H9 (cell line): ENCODE results near the gene TIAM1. TPM values are rescaled to one million over a fixed set of nuclear protein-coding genes. Genes with fewer than 3 reads are reported as not detected.
A peak's percentile ranks its signal among the peaks of the same experiment; 100 is the strongest.

Experiments
- DNase-seq: peaks from one replicate; pipeline ENCODE4 v3.0.0-alpha.2; 2017
- H2AFZ ChIP-seq: one replicate; pipeline ENCODE4 v1.6.1; 2013; ENCODE audit warnings: mild to moderate bottlenecking, low read length, control low read depth, moderate library complexity
- H2AK5ac ChIP-seq: 2 replicates; pipeline ENCODE4 v1.6.1; 2013; ENCODE audit warnings: low read length, control low read depth, mixed read lengths; ENCODE audit not compliant: insufficient read length
- H2BK120ac ChIP-seq: one replicate; pipeline ENCODE4 v1.6.1; 2013; ENCODE audit warnings: low read depth, mild to moderate bottlenecking, low read length, control low read depth, inconsistent platforms; ENCODE audit not compliant: poor library complexity, severe bottlenecking
- H2BK12ac ChIP-seq: 2 replicates; pipeline ENCODE4 v1.6.1; 2013; ENCODE audit warnings: low read length, control low read depth, mixed read lengths, low read depth; ENCODE audit not compliant: insufficient read length
- H2BK15ac ChIP-seq: 2 replicates; pipeline ENCODE4 v1.6.1; 2013; ENCODE audit warnings: low read depth, low read length, control low read depth
- H2BK20ac ChIP-seq: one replicate; pipeline ENCODE4 v1.6.1; 2013; ENCODE audit warnings: low read depth, mild to moderate bottlenecking, low read length, control low read depth, inconsistent platforms; ENCODE audit not compliant: poor library complexity, severe bottlenecking
- H2BK5ac ChIP-seq: 2 replicates; pipeline ENCODE4 v1.6.1; 2013; ENCODE audit warnings: low read length, control low read depth, mixed read lengths; ENCODE audit not compliant: insufficient read length
- H3K14ac ChIP-seq: 2 replicates; pipeline ENCODE4 v1.6.1; 2013; ENCODE audit warnings: low read length, control low read depth; ENCODE audit not compliant: insufficient read depth
- H3K18ac ChIP-seq: 2 replicates; pipeline ENCODE4 v1.6.1; 2013; ENCODE audit warnings: low read depth, mild to moderate bottlenecking, mixed read lengths, low read length, control low read depth; ENCODE audit not compliant: insufficient read length
- H3K23ac ChIP-seq: 2 replicates; pipeline ENCODE4 v1.6.1; 2013; ENCODE audit warnings: low read length, control low read depth, mixed read lengths, low read depth; ENCODE audit not compliant: insufficient read length
- H3K23me2 ChIP-seq: 2 replicates; pipeline ENCODE4 v1.6.1; 2013; ENCODE audit warnings: low read depth, mild to moderate bottlenecking, mixed read lengths, low read length, control low read depth; ENCODE audit not compliant: insufficient read length, poor library complexity, severe bottlenecking
- H3K27ac ChIP-seq: 2 replicates; pipeline ENCODE4 v1.5.1; 2013; ENCODE audit warnings: low read length, control low read depth, mixed read lengths, low read depth; ENCODE audit not compliant: insufficient read length
- H3K27me3 ChIP-seq: 2 replicates; pipeline ENCODE4 v1.6.1; 2013; ENCODE audit warnings: low read length, control low read depth, inconsistent platforms; ENCODE audit not compliant: insufficient read depth
- H3K4ac ChIP-seq: 2 replicates; pipeline ENCODE4 v1.6.1; 2013; ENCODE audit warnings: low read depth, mild to moderate bottlenecking, control low read depth, inconsistent platforms, low read length, moderate library complexity
- H3K4me1 ChIP-seq: 2 replicates; pipeline ENCODE4 v1.6.1; 2013; ENCODE audit warnings: low read length, control low read depth, inconsistent platforms; ENCODE audit not compliant: insufficient read depth
- H3K4me2 ChIP-seq: 2 replicates; pipeline ENCODE4 v1.6.1; 2013; ENCODE audit warnings: low read length, control low read depth, mixed read lengths; ENCODE audit not compliant: insufficient read length, insufficient read depth
- H3K56ac ChIP-seq: 2 replicates; pipeline ENCODE4 v1.6.1; 2013; ENCODE audit warnings: low read depth, mild to moderate bottlenecking, mixed read lengths, low read length, control low read depth; ENCODE audit not compliant: insufficient read length
- H3K79me1 ChIP-seq: 2 replicates; pipeline ENCODE4 v1.6.1; 2013; ENCODE audit warnings: low read depth, mild to moderate bottlenecking, moderate library complexity, low read length, control low read depth, inconsistent platforms; ENCODE audit not compliant: insufficient read depth, poor library complexity, severe bottlenecking
- H3K79me2 ChIP-seq: 2 replicates; pipeline ENCODE4 v1.6.1; 2013; ENCODE audit warnings: low read length, control low read depth, inconsistent platforms; ENCODE audit not compliant: insufficient read depth
- H3K9ac ChIP-seq: 2 replicates; pipeline ENCODE4 v1.6.1; 2013; ENCODE audit warnings: low read length, control low read depth, mixed read lengths; ENCODE audit not compliant: insufficient read length; ENCODE audit errors: extremely low read depth
- H3K9me3 ChIP-seq: one replicate; pipeline ENCODE4 v1.6.1; 2013; ENCODE audit warnings: low read depth, low read length, inconsistent platforms; ENCODE audit not compliant: control insufficient read depth
- H3T11ph ChIP-seq: one replicate; pipeline ENCODE4 v1.6.1; 2013; ENCODE audit warnings: mild to moderate bottlenecking, low read length, control low read depth, inconsistent platforms
- H4K20me1 ChIP-seq: one replicate; pipeline ENCODE4 v1.6.1; 2013; ENCODE audit not compliant: control insufficient read depth, insufficient read length, insufficient read depth
- H4K5ac ChIP-seq: 2 replicates; pipeline ENCODE4 v1.6.1; 2013; ENCODE audit warnings: low read depth, mild to moderate bottlenecking, mixed read lengths, low read length, control low read depth; ENCODE audit not compliant: insufficient read length
- H4K8ac ChIP-seq: replicated peaks from 2 replicates; pipeline ENCODE4 v1.6.1; 2013; ENCODE audit warnings: low read length, control low read depth, mixed read lengths, low read depth; ENCODE audit not compliant: insufficient read length
- H4K91ac ChIP-seq: 2 replicates; pipeline ENCODE4 v1.6.1; 2013; ENCODE audit warnings: low read depth, mild to moderate bottlenecking, moderate library complexity, mixed read lengths, low read length, control low read depth; ENCODE audit not compliant: insufficient read length
- H3K27ac Mint-ChIP-seq, 3 experiments: 2 replicates in 2 of 3; 3 replicates in 1 of 3; pipeline ENCODE4 v1.8.0; 2020 to 2021; ENCODE audit warnings: mixed read lengths in 3 of 3, mild to moderate bottlenecking in 1 of 3, moderate library complexity in 1 of 3
- H3K27me3 Mint-ChIP-seq: 2 replicates; pipeline ENCODE4 v1.8.0; 2021; ENCODE audit warnings: low read depth, mild to moderate bottlenecking, moderate library complexity, mixed read lengths
- H3K36me3 Mint-ChIP-seq, 3 experiments: 2 replicates in 2 of 3; 3 replicates in 1 of 3; pipeline ENCODE4 v1.8.0; 2020 to 2021; ENCODE audit warnings: low read depth in 3 of 3, mixed read lengths in 3 of 3; ENCODE audit not compliant: insufficient read depth in 1 of 3
- H3K4me1 Mint-ChIP-seq, 2 experiments: 2 replicates each; pipeline ENCODE4 v1.8.0; 2020; ENCODE audit warnings: mixed read lengths in 2 of 2
- H3K4me3 Mint-ChIP-seq, 2 experiments: 2 replicates in 1 of 2; 3 replicates in 1 of 2; pipeline ENCODE4 v1.8.0; 2020 to 2021; ENCODE audit warnings: mild to moderate bottlenecking in 2 of 2, mixed read lengths in 2 of 2, moderate library complexity in 1 of 2
- H3K9me3 Mint-ChIP-seq, 2 experiments: 2 replicates in 1 of 2; 3 replicates in 1 of 2; pipeline ENCODE4 v1.8.0; 2020; ENCODE audit warnings: mild to moderate bottlenecking in 2 of 2, mixed read lengths in 2 of 2, moderate library complexity in 1 of 2
- WGBS: extraction: QIAGEN DNeasy Blood & Tissue Kit; methylation state at CpG from one replicate; pipeline ENCODE4 v1.1.7; 2013; ENCODE audit warnings: missing lambda C conversion rate, low lambda C conversion rate, mixed read lengths; ENCODE audit not compliant: insufficient read length; ENCODE audit errors: extremely low coverage; 5-methylcytosine and 5-hydroxymethylcytosine counted together
- total RNA-seq: library from RNA; stranded (reverse); gene quantifications from 2 replicates; pipeline ENCODE4 v1.2.1, GENCODE V29; 2021
- TF ChIP-seq, protein P1 (sequence below): fragments of 200-600 bp; sonication (generic); conservative IDR thresholded peaks from 3 replicates; pipeline ENCODE4 v1.8.0; 2021; ENCODE audit warnings: antibody characterized with exemption, mild to moderate bottlenecking

The TIAM1 gene
- total RNA-seq, 1 experiment from 2014 or later: 23.1 TPM

DNA sequence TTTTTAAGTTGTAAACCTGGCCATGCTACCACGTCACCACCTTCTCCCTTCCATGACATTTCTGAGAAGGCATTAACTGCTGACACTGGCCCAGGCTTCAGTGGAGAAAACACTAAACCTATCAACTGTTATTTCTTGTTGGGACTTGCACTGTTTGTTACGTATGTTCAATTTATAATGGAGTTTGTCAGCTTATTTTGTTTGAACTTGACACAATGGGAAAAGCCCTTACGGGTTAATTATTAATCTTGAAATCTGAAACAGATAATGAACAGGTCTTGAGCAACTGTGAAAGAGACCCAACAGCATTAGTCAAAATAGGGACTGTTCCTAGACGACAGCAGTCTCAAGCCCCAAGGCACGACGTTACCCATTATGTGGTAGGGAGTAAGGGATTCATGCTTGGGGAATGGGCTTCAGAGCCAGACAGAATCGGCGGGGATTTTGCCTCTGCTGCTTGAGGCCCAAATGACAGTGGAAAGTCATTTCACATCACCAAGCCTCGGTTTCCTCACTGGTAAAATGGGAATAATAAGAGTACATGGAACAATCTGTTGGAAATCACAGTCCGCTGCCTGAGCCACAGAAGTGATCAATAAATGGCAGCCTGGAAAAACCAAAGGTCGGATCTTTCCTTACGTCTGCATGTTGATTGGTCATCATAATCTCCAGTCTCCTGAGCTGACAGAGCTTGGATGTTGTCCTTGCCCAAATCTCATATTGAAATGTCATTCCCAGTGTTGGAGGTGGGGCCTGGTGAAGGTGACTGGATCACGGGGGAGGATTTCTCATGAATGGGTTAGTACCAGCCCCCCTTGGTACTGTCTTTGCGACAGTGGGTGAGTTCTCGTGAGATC is 44.5 kb downstream of the TIAM1 start:
- no peaks in the 10 kb centered on the region for H3K9me3 Mint-ChIP-seq
- no peak for DNase-seq
- TF ChIP-seq, protein P1, sequence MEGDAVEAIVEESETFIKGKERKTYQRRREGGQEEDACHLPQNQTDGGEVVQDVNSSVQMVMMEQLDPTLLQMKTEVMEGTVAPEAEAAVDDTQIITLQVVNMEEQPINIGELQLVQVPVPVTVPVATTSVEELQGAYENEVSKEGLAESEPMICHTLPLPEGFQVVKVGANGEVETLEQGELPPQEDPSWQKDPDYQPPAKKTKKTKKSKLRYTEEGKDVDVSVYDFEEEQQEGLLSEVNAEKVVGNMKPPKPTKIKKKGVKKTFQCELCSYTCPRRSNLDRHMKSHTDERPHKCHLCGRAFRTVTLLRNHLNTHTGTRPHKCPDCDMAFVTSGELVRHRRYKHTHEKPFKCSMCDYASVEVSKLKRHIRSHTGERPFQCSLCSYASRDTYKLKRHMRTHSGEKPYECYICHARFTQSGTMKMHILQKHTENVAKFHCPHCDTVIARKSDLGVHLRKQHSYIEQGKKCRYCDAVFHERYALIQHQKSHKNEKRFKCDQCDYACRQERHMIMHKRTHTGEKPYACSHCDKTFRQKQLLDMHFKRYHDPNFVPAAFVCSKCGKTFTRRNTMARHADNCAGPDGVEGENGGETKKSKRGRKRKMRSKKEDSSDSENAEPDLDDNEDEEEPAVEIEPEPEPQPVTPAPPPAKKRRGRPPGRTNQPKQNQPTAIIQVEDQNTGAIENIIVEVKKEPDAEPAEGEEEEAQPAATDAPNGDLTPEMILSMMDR: no peak
- no peak overlapping the region for H2BK120ac ChIP-seq
- no peaks in the 10 kb centered on the region for H3K4me1 ChIP-seq
- H3K4ac ChIP-seq: no peak overlapping the region
- H3K4me1 Mint-ChIP-seq: peaks cover 3 to 8% of the 10 kb centered on the region in 2 experiments; a peak in 3 of 4 replicates
- H3K18ac ChIP-seq: no peak overlapping the region
- H3K9me3 ChIP-seq: no peaks in the 10 kb centered on the region
- H3K23me2 ChIP-seq: no peaks in the 10 kb centered on the region
- no CpG with 5 or more reads among the region's 15 CpGs for WGBS
- H3T11ph ChIP-seq: no peak overlapping the region
- H4K91ac ChIP-seq: no peak overlapping the region
- no peak overlapping the region for H3K4me2 ChIP-seq
- H2BK5ac ChIP-seq: no peak overlapping the region
- no peak overlapping the region for H2BK20ac ChIP-seq
- H2BK15ac ChIP-seq: no peak overlapping the region
- no peak overlapping the region for H3K9ac ChIP-seq
- no peak overlapping the region for H4K8ac ChIP-seq
- H4K20me1 ChIP-seq: no peaks in the 10 kb centered on the region
- no peaks in the 10 kb centered on the region for H3K36me3 Mint-ChIP-seq
- no peak overlapping the region for H3K56ac ChIP-seq
- peak overlapping the region in 1 of 3 experiments; percentile 54; a peak in 1 of 7 replicates for H3K27ac Mint-ChIP-seq
- H4K5ac ChIP-seq: no peak overlapping the region
- no peak overlapping the region for H2AK5ac ChIP-seq
- no peaks in the 10 kb centered on the region for H3K27me3 ChIP-seq
- no peak overlapping the region for H2BK12ac ChIP-seq
- H2AFZ ChIP-seq: no peak overlapping the region
- H3K27ac ChIP-seq: no peak overlapping the region
- no peaks in the 10 kb centered on the region for H3K79me2 ChIP-seq
- no peak overlapping the region for H3K23ac ChIP-seq
- no peak overlapping the region for H3K4me3 Mint-ChIP-seq
- H3K79me1 ChIP-seq: no peaks in the 10 kb centered on the region
- no peak overlapping the region for H3K14ac ChIP-seq
- H3K27me3 Mint-ChIP-seq: no peaks in the 10 kb centered on the region
